Upper lobe of left lung (tissue), 6 donors: Measurements from ENCODE around the gene LMO1. TPM values are rescaled to one million over a fixed set of nuclear protein-coding genes. Genes with fewer than 3 reads are reported as not detected.

Experiments used
- ATAC-seq, 2 donors: fragments of 200-7000 bp; cut with Tn5 transposase; one replicate each; pipeline ENCODE4 v1.9.1; 2022; ENCODE audit warnings: mild to moderate bottlenecking in 2 of 2, moderate library complexity in 2 of 2; ENCODE audit not compliant: low FRiP score in 2 of 2
- DNase-seq, 2 donors: peaks; one replicate each; pipeline ENCODE4 v3.0.0-alpha.2; 2019 to 2020
- H3K27ac ChIP-seq, 4 donors: fragments of 200-600 bp; sonication (generic); one replicate each; pipeline ENCODE4 v1.5.1; 2016 to 2019
- H3K27me3 ChIP-seq, 4 donors: fragments of 200-600 bp; sonication (generic); one replicate each; pipeline ENCODE4 v1.5.1; 2017 to 2019
- H3K36me3 ChIP-seq, 4 donors: fragments of 200-600 bp; sonication (generic); one replicate each; pipeline ENCODE4 v1.5.1; 2016 to 2019
- H3K4me1 ChIP-seq, 4 donors: fragments of 200-600 bp; sonication (generic); one replicate each; pipeline ENCODE4 v1.5.1; 2018 to 2019
- H3K4me3 ChIP-seq, 4 donors: fragments of 200-600 bp; sonication (generic); one replicate each; pipeline ENCODE4 v1.5.1; 2017 to 2019; ENCODE audit warnings: mild to moderate bottlenecking in 2 of 4, moderate library complexity in 1 of 4
- H3K9me3 ChIP-seq, 4 donors: fragments of 200-600 bp; sonication (generic); one replicate each; pipeline ENCODE4 v1.5.1; 2018 to 2019
- CTCF ChIP-seq, 6 experiments: fragments of 450-650 bp in 4 of 6; fragments of 200-600 bp in 2 of 6; sonication (generic) in 2 of 6; IDR thresholded peaks; one replicate each; pipeline ENCODE4 v1.5.1; 2016 to 2019; ENCODE audit warnings: antibody characterized with exemption in 6 of 6
- EP300 ChIP-seq, 4 donors: sonication (generic); formaldehyde crosslinking; IDR thresholded peaks; one replicate each; pipeline ENCODE4 v1.5.1; 2017; ENCODE audit warnings: antibody characterized with exemption in 4 of 4, control low read depth in 2 of 4
- POLR2A ChIP-seq, 4 donors: fragments of 450-650 bp; IDR thresholded peaks; one replicate each; pipeline ENCODE4 v1.5.1; 2016 to 2017; ENCODE audit warnings: antibody characterized with exemption in 4 of 4, mild to moderate bottlenecking in 2 of 4
- POLR2AphosphoS5 ChIP-seq, 2 donors: sonication (generic); formaldehyde crosslinking; IDR thresholded peaks; one replicate each; pipeline ENCODE4 v1.5.1; 2017; ENCODE audit warnings: antibody characterized with exemption in 2 of 2
- WGBS, 2 donors: methylation state at CpG; one replicate each; pipeline ENCODE4 v1.1.5; 2017 to 2018; 5-methylcytosine and 5-hydroxymethylcytosine counted together
- total RNA-seq, 6 donors: library from RNA; depleted of rRNA in 4 of 6; stranded (reverse); fragments of >200 nt in 4 of 6; gene quantifications; one replicate each; pipeline versions ENCODE4 v1.1.0 to v1.2.1, GENCODE V29; 2016 to 2021
- donor health status: DM: no; HTN: no; CAD: no; lungs with moderate emphysema.
- donor health status: DM: no; HTN: yes; CAD: no; lungs with severe emphysema.

LMO1 gene
- total RNA-seq, 6 donors from 2014 or later = 0.79 to 2.1 TPM; not detected in 4

- 64 to 84% methylated on average over 3 of the region's 3 CpGs for WGBS, 2 donors
- ATAC-seq = no peak
- no peak for DNase-seq
- TF ChIP-seq POLR2AphosphoS5 (IDR thresholded peaks at IDR 0.05) (no peak), EP300 (IDR thresholded peaks at IDR 0.05) (no peak), CTCF (IDR thresholded peaks at IDR 0.05) (no peak), POLR2A (IDR thresholded peaks at IDR 0.05) (no peak)
- H3K36me3 ChIP-seq = no peaks in the 10 kb centered on the region
- no peak overlapping the region for H3K27ac ChIP-seq
- H3K27me3 ChIP-seq = no peaks in the 10 kb centered on the region
- H3K4me3 ChIP-seq = no peak overlapping the region
- no peaks in the 10 kb centered on the region for H3K9me3 ChIP-seq
- H3K4me1 ChIP-seq = no peaks in the 10 kb centered on the region
Measured at GRCh38 chr11:8242118-8242475, 21.6 kb downstream of the LMO1 start.

GRCh38 chr11:8241373-8242117 lies 22.1 kb downstream of the LMO1 start:
- no peak for ATAC-seq
- no peak for TF ChIP-seq EP300 (IDR thresholded peaks at IDR 0.05)
- TF ChIP-seq POLR2AphosphoS5 (IDR thresholded peaks at IDR 0.05) = no peak
- TF ChIP-seq CTCF (IDR thresholded peaks at IDR 0.05) = no peak
- no peak for TF ChIP-seq POLR2A (IDR thresholded peaks at IDR 0.05)
- Histone ChIP-seq H3K36me3 (no peaks in the 10 kb centered on the region), H3K4me3 (no peak overlapping the region), H3K27me3 (no peaks in the 10 kb centered on the region), H3K27ac (no peak overlapping the region), H3K4me1 (no peaks in the 10 kb centered on the region), H3K9me3 (no peaks in the 10 kb centered on the region)
- no peak for DNase-seq

GRCh38 chr11:8239536-8240228 lies 24.0 kb downstream of the LMO1 start:
- no peak overlapping the region for H3K27ac ChIP-seq
- TF ChIP-seq CTCF (IDR thresholded peaks at IDR 0.05) (no peak), POLR2A (IDR thresholded peaks at IDR 0.05) (no peak), EP300 (IDR thresholded peaks at IDR 0.05) (no peak), POLR2AphosphoS5 (IDR thresholded peaks at IDR 0.05) (no peak)
- no peak for DNase-seq
- no peak for ATAC-seq
- H3K9me3 ChIP-seq = no peaks in the 10 kb centered on the region
- WGBS, 2 donors = 86 to 92% methylated on average over 4 to 6 of the region's 6 CpGs
- no peaks in the 10 kb centered on the region for H3K27me3 ChIP-seq
- no peak overlapping the region for H3K4me3 ChIP-seq
- H3K4me1 ChIP-seq = no peaks in the 10 kb centered on the region
- no peaks in the 10 kb centered on the region for H3K36me3 ChIP-seq

- TF ChIP-seq CTCF (IDR thresholded peaks at IDR 0.05) = no peak
- TF ChIP-seq POLR2AphosphoS5 (IDR thresholded peaks at IDR 0.05) = no peak
- TF ChIP-seq EP300 (IDR thresholded peaks at IDR 0.05) = no peak
- TF ChIP-seq POLR2A (IDR thresholded peaks at IDR 0.05) = no peak
- no peak for ATAC-seq
- WGBS, 2 donors = 90% methylated on average over 4 of the region's 4 CpGs; no CpG with 5 or more reads in 1 of the 2 donors
Measured at GRCh38 chr11:8239040-8239439, 24.6 kb downstream of the LMO1 start.

More at GRCh38 chr11:8239040-8239439, 24.6 kb downstream of the LMO1 start:
- H3K9me3 ChIP-seq = no peaks in the 10 kb centered on the region
- H3K4me3 ChIP-seq = no peak overlapping the region
- DNase-seq = no peak
- H3K4me1 ChIP-seq = no peaks in the 10 kb centered on the region
- no peaks in the 10 kb centered on the region for H3K27me3 ChIP-seq
- no peak overlapping the region for H3K27ac ChIP-seq
- H3K36me3 ChIP-seq = no peaks in the 10 kb centered on the region
